Hematopoietic multipotent progenitor cell (in vitro differentiated cells): ENCODE data around the gene CHN2. TPM values are rescaled to one million over a fixed set of nuclear protein-coding genes. Genes with fewer than 3 reads are reported as not detected.

Source experiments
- DNase-seq, 3 donors: peaks; one replicate each; pipeline ENCODE4 v3.0.0-alpha.2; 2011 to 2015; ENCODE audit warnings: low read depth in 2 of 3, low spot score in 2 of 3
- total RNA-seq: library from RNA; depleted of rRNA; stranded (reverse); fragments of >200 nt; gene quantifications from one replicate; pipeline ENCODE4 v1.2.3, GENCODE V29; 2012

The CHN2 gene
- total RNA-seq, 1 donor, result 6.7 TPM

- DNase-seq, result no peak
These were observed 286.5 kb downstream of the CHN2 start for GRCh38 chr7:29480934-29481651.

DNA sequence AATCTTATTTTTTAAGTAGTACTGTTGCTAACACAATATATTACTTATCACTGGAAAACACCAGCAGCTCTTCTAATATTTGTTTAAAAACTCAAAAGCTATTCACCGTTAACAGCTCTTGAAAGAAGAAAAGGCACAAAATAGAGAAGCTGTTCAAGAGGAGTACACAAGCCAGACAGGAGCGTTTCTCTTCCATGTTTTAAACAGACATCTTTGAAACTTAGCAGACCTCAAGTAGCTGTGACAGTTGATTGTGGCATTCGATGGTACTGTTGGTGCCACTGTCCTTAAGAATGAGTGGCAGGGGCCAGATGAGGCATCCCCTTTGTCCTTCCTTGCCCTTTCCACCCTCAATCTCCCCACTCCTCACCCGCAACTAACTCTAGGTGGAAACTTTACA lies 287.5 kb downstream of the CHN2 start:
- no peak for DNase-seq

GRCh38 chr7:29483219-29484104 lies 288.9 kb downstream of the CHN2 start:
- no peak for DNase-seq

DNA sequence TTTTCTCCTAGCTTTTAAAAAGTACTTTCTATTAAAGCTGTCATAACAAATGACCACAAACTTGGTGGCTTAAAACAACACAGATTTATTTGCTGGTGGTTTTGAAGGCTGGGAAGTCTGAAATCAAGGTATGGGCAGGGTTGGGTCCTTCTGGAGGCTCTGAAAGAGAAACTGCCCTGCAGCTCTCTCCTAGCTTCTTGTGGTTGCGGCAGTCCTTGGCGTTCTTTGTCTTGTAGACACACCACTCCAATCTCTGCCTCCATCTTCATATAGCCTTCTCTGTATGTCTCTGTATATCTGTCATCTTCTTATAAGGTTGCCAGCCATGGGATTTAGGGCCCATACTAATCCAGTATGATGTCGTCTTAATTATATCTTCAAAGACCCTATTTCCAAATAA lies 289.7 kb downstream of the CHN2 start:
- no peak for DNase-seq

GRCh38 chr7:29485339-29486190 lies 291.0 kb downstream of the CHN2 start:
- DNase-seq, result peak in 2 of 3 donors; percentile 32 to 54

DNA sequence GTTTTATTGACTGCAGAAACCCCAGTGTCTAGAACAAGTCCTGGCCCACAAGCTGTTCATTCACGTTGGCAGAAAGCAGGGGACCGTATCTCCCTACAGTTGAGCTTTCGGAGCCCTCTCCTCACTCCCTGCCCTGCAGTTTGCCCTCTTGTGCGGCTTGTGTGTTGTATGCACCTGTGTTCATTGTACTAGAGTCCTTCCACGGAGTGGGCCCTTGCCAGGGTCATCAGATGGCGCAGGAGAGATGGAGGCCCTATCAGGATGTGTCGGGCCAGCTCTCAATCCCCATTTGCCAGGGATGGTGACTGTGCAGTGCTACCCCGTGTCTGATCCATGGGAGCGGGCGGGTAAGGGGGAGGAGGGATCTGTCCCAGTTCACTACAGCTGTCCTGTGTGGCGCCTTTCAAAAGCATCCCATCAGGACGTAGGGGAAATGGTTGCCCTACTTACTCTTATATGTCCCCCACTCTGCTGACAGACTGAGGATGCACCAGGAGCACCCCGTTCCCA lies 291.7 kb downstream of the CHN2 start:
- DNase-seq, result no peak

- no peak for DNase-seq
These were observed 292.8 kb downstream of the CHN2 start for GRCh38 chr7:29487424-29487823.

DNA sequence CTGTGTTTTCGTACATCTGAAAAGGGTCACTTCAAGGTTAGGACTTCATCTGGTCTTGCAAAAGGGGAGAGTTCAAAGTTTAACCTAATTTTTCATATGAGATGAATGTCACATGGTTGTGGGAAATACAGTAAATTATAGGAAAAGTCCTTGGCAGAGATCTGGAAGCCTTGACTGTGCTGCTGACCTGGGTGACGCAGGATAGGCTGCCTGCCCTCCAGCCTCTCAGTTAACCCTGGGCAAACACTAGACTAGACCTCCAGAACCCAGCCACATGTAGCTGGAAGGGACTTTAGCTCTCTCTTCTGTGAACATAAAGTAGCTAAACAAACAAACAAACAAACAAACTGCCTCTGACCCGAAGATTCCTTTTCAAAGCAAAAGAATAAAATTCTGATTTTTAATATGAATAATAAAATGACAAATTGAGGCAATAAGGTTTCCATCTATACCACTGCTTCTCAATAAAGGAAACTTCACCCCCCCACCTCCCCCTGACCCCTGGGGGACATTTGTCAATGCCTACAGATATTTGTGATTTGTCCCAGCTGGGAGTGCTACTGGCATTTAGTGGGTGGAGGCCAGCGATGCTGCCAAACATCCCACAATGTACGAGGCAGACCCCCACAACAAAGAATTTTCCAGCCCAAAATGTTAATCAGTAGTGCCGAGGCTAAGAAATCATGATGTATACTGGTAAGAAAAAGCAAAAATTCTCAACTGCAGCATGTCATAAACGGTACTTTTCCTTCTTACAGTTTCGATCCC lies 293.8 kb downstream of the CHN2 start:
- DNase-seq, result no peak

DNA sequence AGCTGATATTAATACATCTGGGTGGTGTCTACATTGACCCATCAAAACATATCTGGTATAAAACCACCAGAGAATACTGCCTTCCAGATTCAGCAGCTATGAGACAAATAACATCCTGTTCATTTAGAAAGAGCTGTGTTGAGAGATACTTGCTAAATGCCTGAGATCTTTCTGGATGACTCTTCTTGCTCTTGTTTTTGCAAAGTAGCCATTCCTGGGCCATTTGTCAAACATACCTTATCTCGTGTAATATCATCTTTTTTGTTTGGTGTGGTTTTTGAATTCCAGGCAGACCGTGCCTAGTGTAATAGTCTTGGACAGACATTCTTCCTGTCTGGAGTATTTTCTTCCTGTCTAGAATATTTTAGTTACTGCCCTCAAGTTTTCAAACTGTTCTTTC lies 294.4 kb downstream of the CHN2 start:
- DNase-seq, result no peak

DNA sequence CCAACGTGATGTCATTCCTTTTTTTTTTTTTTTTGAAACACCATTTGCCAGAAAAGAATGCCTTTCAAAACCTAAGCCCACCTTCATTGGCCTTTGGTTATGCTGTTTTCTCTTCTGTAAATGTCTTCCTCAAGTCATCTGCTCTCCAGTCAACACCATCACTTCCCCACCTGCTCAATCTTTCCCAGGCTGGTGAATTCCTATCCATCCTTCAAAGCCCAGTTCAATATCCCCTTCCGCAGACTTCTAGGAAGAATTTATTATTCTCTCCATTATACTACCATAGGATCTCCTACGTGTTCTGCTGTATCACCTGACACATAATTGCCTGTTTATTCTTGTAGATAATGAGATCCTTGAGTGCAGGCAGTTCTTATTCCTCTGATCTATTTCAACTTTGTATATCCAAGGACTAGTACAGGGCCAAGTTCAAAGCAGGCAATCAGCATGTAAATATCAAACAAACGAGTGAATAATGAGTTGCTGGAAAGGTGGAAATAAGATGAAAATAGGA lies 295.6 kb downstream of the CHN2 start:
- DNase-seq, result no peak

GRCh38 chr7:29494350-29494749 lies 299.8 kb downstream of the CHN2 start:
- no peak for DNase-seq

DNA sequence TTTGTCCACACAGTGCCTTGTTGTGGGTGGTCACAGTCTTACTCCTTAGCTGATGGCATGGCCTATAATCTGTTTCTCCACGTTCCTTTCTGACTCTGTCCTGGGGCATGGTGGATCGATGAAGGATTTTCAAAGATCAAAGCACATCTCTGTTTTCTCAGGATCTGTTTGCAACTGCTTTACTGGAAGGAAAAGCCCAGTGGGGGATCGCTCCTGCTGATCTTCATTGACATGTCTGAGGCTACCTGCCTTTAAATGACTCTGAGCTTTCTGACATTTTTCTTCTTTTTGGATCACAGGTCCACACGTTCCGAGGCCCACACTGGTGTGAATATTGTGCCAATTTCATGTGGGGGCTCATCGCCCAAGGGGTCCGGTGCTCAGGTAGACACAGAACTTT lies 301.1 kb downstream of the CHN2 start:
- DNase-seq, result no peak

- no peak for DNase-seq
These were observed 301.9 kb downstream of the CHN2 start for GRCh38 chr7:29496355-29497020.

DNA sequence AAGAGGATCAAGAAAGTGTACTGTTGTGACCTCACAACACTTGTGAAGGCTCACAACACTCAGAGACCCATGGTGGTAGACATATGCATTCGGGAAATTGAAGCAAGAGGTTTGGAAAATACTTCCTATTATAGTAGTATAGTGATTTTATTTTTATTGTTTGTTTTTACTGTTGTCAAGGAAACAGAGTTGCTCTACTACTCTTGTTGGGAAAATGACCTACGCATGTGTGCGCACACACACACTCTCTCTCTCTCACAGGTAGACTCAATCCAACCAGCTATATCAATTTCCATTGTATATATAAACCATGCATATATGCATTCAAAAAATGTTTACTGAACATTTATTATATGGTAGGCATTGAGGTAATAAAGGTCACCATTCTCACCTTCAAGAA lies 305.4 kb downstream of the CHN2 start:
- DNase-seq, result no peak

GRCh38 chr7:29500719-29501118 lies 306.1 kb downstream of the CHN2 start:
- DNase-seq, result no peak

DNA sequence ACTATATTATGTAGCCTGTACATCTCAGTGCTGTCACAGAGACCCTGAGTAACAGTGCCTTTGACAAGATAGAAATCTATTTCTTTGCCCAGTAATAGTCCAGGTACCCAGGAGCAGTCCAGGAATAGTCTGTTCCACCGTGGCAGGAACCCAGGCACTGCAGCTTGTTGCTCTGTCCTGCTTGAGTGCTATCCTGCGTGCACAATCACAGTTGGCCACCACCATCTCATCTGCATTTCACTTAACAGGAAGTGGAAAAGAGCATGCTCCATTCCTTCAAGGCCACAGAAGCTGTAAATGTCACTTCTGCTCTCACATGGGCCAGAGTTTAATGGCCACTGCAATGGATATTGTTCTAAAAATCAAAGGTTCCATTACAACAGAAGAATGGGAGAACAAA lies 307.6 kb downstream of the CHN2 start:
- DNase-seq, result no peak

DNA sequence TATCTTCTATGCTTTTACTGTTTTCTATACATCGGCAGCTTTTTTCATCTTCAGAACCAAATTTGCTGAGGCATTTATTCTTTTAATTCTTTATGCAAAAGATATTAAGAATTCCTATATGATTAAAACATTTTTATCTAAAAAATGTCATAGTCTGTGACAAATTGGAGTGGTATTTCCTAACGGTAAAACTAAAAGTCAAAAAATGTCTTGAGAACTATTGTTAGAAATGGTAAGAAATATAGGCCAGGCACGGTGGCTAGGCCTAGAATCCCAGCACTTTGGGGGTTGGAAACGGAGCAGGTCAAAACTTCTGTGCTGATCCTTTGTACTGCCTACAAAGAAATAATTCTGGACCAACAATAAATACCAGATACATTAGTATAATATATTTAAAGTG lies 311.4 kb downstream of the CHN2 start:
- DNase-seq, result no peak

GRCh38 chr7:29508608-29509007 lies 314.0 kb downstream of the CHN2 start:
- DNase-seq, result no peak

- DNase-seq, result no peak
These were observed 315.5 kb downstream of the CHN2 start for GRCh38 chr7:29510028-29510427.
